ENCODE results near the gene CORO1C. TPM values are rescaled to one million over a fixed set of nuclear protein-coding genes. Genes with fewer than 3 reads are reported as not detected.
"Not testable (repeated sequence)": the region's sequence is repeated elsewhere in the genome, so short reads cannot be mapped to it uniquely, and the experiment has no call there.

CORO1C gene
- total RNA-seq, 1 donor from 2014 or later = 166 TPM

GRCh38 chr12:108672054-108672453, 59.3 kb downstream of the CORO1C start:
- DNase-seq = no peak

- DNase-seq = no peak
These were observed 60.2 kb downstream of the CORO1C start for GRCh38 chr12:108671110-108671509.

GRCh38 chr12:108670066-108670631, 61.2 kb downstream of the CORO1C start:
- no peak for DNase-seq

- DNase-seq = no peak
These were observed 62.8 kb downstream of the CORO1C start for GRCh38 chr12:108668542-108668941.

- no peak for DNase-seq
These were observed 63.3 kb downstream of the CORO1C start for GRCh38 chr12:108668063-108668462.

GRCh38 chr12:108667349-108667748, 64.0 kb downstream of the CORO1C start:
- no peak for DNase-seq

GRCh38 chr12:108666401-108666881, 64.9 kb downstream of the CORO1C start:
- no peak for DNase-seq

- DNase-seq = no peak
These were observed 65.6 kb downstream of the CORO1C start for GRCh38 chr12:108665608-108666202.

- peak; percentile 74 for DNase-seq
These were observed 66.7 kb downstream of the CORO1C start for GRCh38 chr12:108664338-108665258.

GRCh38 chr12:108663324-108664015, 67.8 kb downstream of the CORO1C start:
- DNase-seq = no peak

GRCh38 chr12:108658115-108658514, 73.2 kb downstream of the CORO1C start:
- not testable (repeated sequence) for DNase-seq

- DNase-seq = no peak
These were observed 74.1 kb downstream of the CORO1C start for GRCh38 chr12:108657130-108657745.

GRCh38 chr12:108656247-108656646, 75.1 kb downstream of the CORO1C start:
- not testable (repeated sequence) for DNase-seq

- DNase-seq = not testable (repeated sequence)
These were observed 75.5 kb downstream of the CORO1C start for GRCh38 chr12:108655812-108656175.

GRCh38 chr12:108654622-108655021, 76.7 kb downstream of the CORO1C start:
- not testable (repeated sequence) for DNase-seq

- no peak for DNase-seq
These were observed 77.4 kb downstream of the CORO1C start for GRCh38 chr12:108653922-108654321.

- no peak for DNase-seq
These were observed 78.2 kb downstream of the CORO1C start for GRCh38 chr12:108653082-108653516.

- no peak for DNase-seq
These were observed 81.2 kb downstream of the CORO1C start for GRCh38 chr12:108650083-108650482.

GRCh38 chr12:108649669-108650068, 81.6 kb downstream of the CORO1C start:
- no peak for DNase-seq

GRCh38 chr12:108649126-108649525, 82.2 kb downstream of the CORO1C start:
- DNase-seq = no peak

- no peak for DNase-seq
These were observed 82.9 kb downstream of the CORO1C start for GRCh38 chr12:108648371-108648770.

Measured in occipital lobe (tissue), 2 donors.